KMS-11 (cell line): ENCODE measurements around the gene TTBK2.

Experiments
- H2AFZ ChIP-seq: fragments of 200-600 bp; sonication (generic); 2 replicates; pipeline ENCODE4 v1.6.1; 2016; ENCODE audit warnings: antibody characterized with exemption, mixed run types, low read depth
- H3K27ac ChIP-seq: fragments of 200-600 bp; sonication (generic); 2 replicates; pipeline ENCODE4 v1.6.1; 2016; ENCODE audit warnings: mild to moderate bottlenecking, mixed run types
- H3K27me3 ChIP-seq: fragments of 200-600 bp; sonication (generic); 2 replicates; pipeline ENCODE4 v1.6.1; 2017; ENCODE audit warnings: mild to moderate bottlenecking, low read depth, mixed run types, moderate library complexity; ENCODE audit not compliant: insufficient read depth
- H3K36me3 ChIP-seq: fragments of 200-600 bp; sonication (generic); 2 replicates; pipeline ENCODE4 v1.6.1; 2017; ENCODE audit warnings: mild to moderate bottlenecking, mixed run types; ENCODE audit not compliant: insufficient read depth
- H3K4me1 ChIP-seq: fragments of 200-600 bp; sonication (generic); 2 replicates; pipeline ENCODE4 v1.6.1; 2016; ENCODE audit warnings: mild to moderate bottlenecking, low read depth, mixed run types; ENCODE audit not compliant: poor library complexity, severe bottlenecking
- H3K4me2 ChIP-seq: fragments of 200-600 bp; sonication (generic); 2 replicates; pipeline ENCODE4 v1.7.0; 2016; ENCODE audit warnings: mild to moderate bottlenecking, mixed run types
- H3K4me3 ChIP-seq: fragments of 200-600 bp; sonication (generic); IDR thresholded peaks from 2 replicates; pipeline ENCODE4 v1.6.1; 2017; ENCODE audit warnings: low read depth, low read length, mixed read lengths; ENCODE audit not compliant: insufficient read depth
- H3K79me2 ChIP-seq: fragments of 200-600 bp; sonication (generic); 2 replicates; pipeline ENCODE4 v1.6.1; 2016; ENCODE audit warnings: low read depth, mixed run types; ENCODE audit not compliant: insufficient read depth
- H3K9ac ChIP-seq: fragments of 200-600 bp; sonication (generic); 2 replicates; pipeline ENCODE4 v1.6.1; 2016; ENCODE audit warnings: mild to moderate bottlenecking, mixed run types
- H4K20me1 ChIP-seq: fragments of 200-600 bp; sonication (generic); 2 replicates; pipeline ENCODE4 v1.6.1; 2016; ENCODE audit warnings: mild to moderate bottlenecking, mixed run types; ENCODE audit not compliant: insufficient read depth
- CTCF ChIP-seq: fragments of 200-600 bp; sonication (generic); conservative IDR thresholded peaks from 2 replicates; pipeline ENCODE4 v1.6.1; 2017; ENCODE audit warnings: low read depth, mild to moderate bottlenecking, antibody characterized with exemption, low read length, moderate library complexity, mixed read lengths

TTBK2 gene

GRCh38 chr15:42693496-42693895 is 227.1 kb downstream of the TTBK2 start:
- Histone ChIP-seq H3K27me3 (no peaks in the 10 kb centered on the region), H3K4me3 (no peak overlapping the region), H4K20me1 (no peaks in the 10 kb centered on the region), H3K4me2 (no peak overlapping the region), H3K36me3 (no peaks in the 10 kb centered on the region), H3K9ac (no peak overlapping the region), H3K79me2 (no peaks in the 10 kb centered on the region), H2AFZ (no peak overlapping the region), H3K27ac (no peak overlapping the region), H3K4me1 (no peaks in the 10 kb centered on the region)
- no peak for TF ChIP-seq CTCF

- no peaks in the 10 kb centered on the region for H3K79me2 ChIP-seq
- H3K27ac ChIP-seq, result no peak overlapping the region
- H4K20me1 ChIP-seq, result no peaks in the 10 kb centered on the region
- H3K4me2 ChIP-seq, result no peak overlapping the region
- H2AFZ ChIP-seq, result no peak overlapping the region
- no peak for TF ChIP-seq CTCF
- H3K27me3 ChIP-seq, result no peaks in the 10 kb centered on the region
- no peak overlapping the region for H3K9ac ChIP-seq
- H3K36me3 ChIP-seq, result no peaks in the 10 kb centered on the region
- H3K4me3 ChIP-seq, result no peak overlapping the region
- H3K4me1 ChIP-seq, result no peaks in the 10 kb centered on the region
These were observed 227.6 kb downstream of the TTBK2 start for GRCh38 chr15:42692997-42693396.

- H3K36me3 ChIP-seq, result no peaks in the 10 kb centered on the region
- no peaks in the 10 kb centered on the region for H3K4me1 ChIP-seq
- H2AFZ ChIP-seq, result no peak overlapping the region
- no peaks in the 10 kb centered on the region for H4K20me1 ChIP-seq
- H3K27ac ChIP-seq, result no peak overlapping the region
- no peak overlapping the region for H3K9ac ChIP-seq
- TF ChIP-seq CTCF, result no peak
- no peaks in the 10 kb centered on the region for H3K79me2 ChIP-seq
- H3K27me3 ChIP-seq, result no peaks in the 10 kb centered on the region
- H3K4me3 ChIP-seq, result no peak overlapping the region
- H3K4me2 ChIP-seq, result no peak overlapping the region
These were observed 228.0 kb downstream of the TTBK2 start for GRCh38 chr15:42692536-42692935.

DNA sequence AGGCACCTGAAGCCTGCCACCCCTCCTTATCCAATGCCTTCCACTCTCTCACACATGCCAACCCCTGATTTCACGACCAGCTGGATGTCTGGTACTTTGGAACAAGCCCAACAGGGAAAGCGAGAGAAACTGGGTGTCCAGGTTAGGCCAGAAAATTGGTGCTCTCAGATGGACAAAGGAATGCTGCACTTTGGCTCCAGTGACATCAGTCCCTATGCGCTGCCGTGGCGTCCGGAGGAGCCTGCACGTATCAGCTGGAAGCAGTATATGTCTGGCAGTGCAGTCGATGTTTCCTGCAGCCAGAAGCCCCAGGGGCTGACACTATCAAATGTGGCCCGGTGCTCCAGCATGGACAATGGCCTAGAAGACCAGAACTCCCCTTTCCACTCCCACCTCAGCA is 228.8 kb downstream of the TTBK2 start:
- H3K4me1 ChIP-seq, result no peaks in the 10 kb centered on the region
- H3K27ac ChIP-seq, result no peak overlapping the region
- H3K4me2 ChIP-seq, result no peak overlapping the region
- H2AFZ ChIP-seq, result no peak overlapping the region
- H3K9ac ChIP-seq, result no peak overlapping the region
- no peaks in the 10 kb centered on the region for H4K20me1 ChIP-seq
- no peak overlapping the region for H3K4me3 ChIP-seq
- TF ChIP-seq CTCF, result no peak
- no peaks in the 10 kb centered on the region for H3K79me2 ChIP-seq
- no peaks in the 10 kb centered on the region for H3K36me3 ChIP-seq
- no peaks in the 10 kb centered on the region for H3K27me3 ChIP-seq

- no peaks in the 10 kb centered on the region for H3K79me2 ChIP-seq
- H3K9ac ChIP-seq, result no peak overlapping the region
- no peak overlapping the region for H3K4me3 ChIP-seq
- no peak for TF ChIP-seq CTCF
- H2AFZ ChIP-seq, result no peak overlapping the region
- H3K27me3 ChIP-seq, result no peaks in the 10 kb centered on the region
- H3K4me1 ChIP-seq, result no peaks in the 10 kb centered on the region
- no peak overlapping the region for H3K4me2 ChIP-seq
- H3K36me3 ChIP-seq, result no peaks in the 10 kb centered on the region
- H4K20me1 ChIP-seq, result no peaks in the 10 kb centered on the region
- H3K27ac ChIP-seq, result no peak overlapping the region
These were observed 229.3 kb downstream of the TTBK2 start for GRCh38 chr15:42691308-42691707.
